Chondrocyte (in vitro differentiated cells): ENCODE data around the gene CD247. TPM values are rescaled to one million over a fixed set of nuclear protein-coding genes. Genes with fewer than 3 reads are reported as not detected.
A peak's percentile ranks its signal among the peaks of the same experiment; 100 is the strongest.

Experiments
- DNase-seq: peaks from one replicate; pipeline ENCODE4 v3.0.0; 2021; ENCODE audit warnings: mixed read lengths, low spot score
- H3K27ac Mint-ChIP-seq: one replicate; pipeline ENCODE4 v1.8.0; 2021; ENCODE audit warnings: mild to moderate bottlenecking, moderate library complexity, mixed read lengths; ENCODE audit not compliant: unreplicated experiment
- H3K27me3 Mint-ChIP-seq: 2 replicates; pipeline ENCODE4 v1.8.0; 2021; ENCODE audit warnings: low read depth, mixed read lengths
- H3K36me3 Mint-ChIP-seq: 2 replicates; pipeline ENCODE4 v1.8.0; 2021; ENCODE audit warnings: low read depth, mixed read lengths
- H3K4me1 Mint-ChIP-seq: 2 replicates; pipeline ENCODE4 v1.8.0; 2021; ENCODE audit warnings: low read depth, mild to moderate bottlenecking, mixed read lengths
- H3K4me3 Mint-ChIP-seq: one replicate; pipeline ENCODE4 v1.8.0; 2021; ENCODE audit warnings: mild to moderate bottlenecking, moderate library complexity, mixed read lengths; ENCODE audit not compliant: unreplicated experiment
- H3K9me3 Mint-ChIP-seq: 2 replicates; pipeline ENCODE4 v1.8.0; 2021; ENCODE audit warnings: low read depth, mixed read lengths
- CTCF ChIP-seq: fragments of 200-600 bp; sonication (generic); IDR thresholded peaks from 2 replicates; pipeline ENCODE4 v1.5.0; 2021; ENCODE audit warnings: antibody characterized with exemption, mild to moderate bottlenecking, moderate library complexity
- total RNA-seq: library from RNA; stranded (reverse); gene quantifications from 3 replicates; pipeline ENCODE4 v1.2.1, GENCODE V29; 2021

The CD247 gene
- total RNA-seq, 1 donor from 2014 or later = not detected

- Mint-ChIP-seq H3K9me3 (no peaks in the 10 kb centered on the region), H3K27me3 (no peaks in the 10 kb centered on the region), H3K27ac (no peak overlapping the region), H3K36me3 (peaks cover 5% of the 10 kb centered on the region), H3K4me1 (peaks cover 13% of the 10 kb centered on the region), H3K4me3 (no peak overlapping the region)
- DNase-seq = no peak
- TF ChIP-seq CTCF = no peak
Observed at GRCh38 chr1:167541610-167542009, 23.3 kb upstream of the CD247 start.

GRCh38 chr1:167541003-167541402, 22.7 kb upstream of the CD247 start:
- peaks cover 13% of the 10 kb centered on the region for H3K4me1 Mint-ChIP-seq
- H3K27ac Mint-ChIP-seq = peak overlapping the region; percentile 72
- no peaks in the 10 kb centered on the region for H3K9me3 Mint-ChIP-seq
- H3K27me3 Mint-ChIP-seq = peaks cover 2% of the 10 kb centered on the region
- peaks cover 3% of the 10 kb centered on the region for H3K36me3 Mint-ChIP-seq
- no peak for TF ChIP-seq CTCF
- DNase-seq = no peak
- no peak overlapping the region for H3K4me3 Mint-ChIP-seq

GRCh38 chr1:167538657-167539056, 20.3 kb upstream of the CD247 start:
- Mint-ChIP-seq H3K4me1 (peaks cover 13% of the 10 kb centered on the region), H3K4me3 (no peak overlapping the region), H3K27me3 (peaks cover 2% of the 10 kb centered on the region), H3K36me3 (no peaks in the 10 kb centered on the region), H3K9me3 (no peaks in the 10 kb centered on the region), H3K27ac (no peak overlapping the region)
- no peak for DNase-seq
- TF ChIP-seq CTCF = peak; percentile 17

GRCh38 chr1:167533851-167534300, 15.5 kb upstream of the CD247 start:
- no peak overlapping the region for H3K4me3 Mint-ChIP-seq
- no peaks in the 10 kb centered on the region for H3K36me3 Mint-ChIP-seq
- H3K4me1 Mint-ChIP-seq = no peaks in the 10 kb centered on the region
- no peaks in the 10 kb centered on the region for H3K9me3 Mint-ChIP-seq
- no peak for DNase-seq
- peak; percentile 94 for TF ChIP-seq CTCF
- peaks cover 5% of the 10 kb centered on the region for H3K27me3 Mint-ChIP-seq
- H3K27ac Mint-ChIP-seq = no peak overlapping the region

- H3K27ac Mint-ChIP-seq = no peak overlapping the region
- no peak overlapping the region for H3K4me3 Mint-ChIP-seq
- no peak for TF ChIP-seq CTCF
- no peak for DNase-seq
- no peaks in the 10 kb centered on the region for H3K4me1 Mint-ChIP-seq
- no peaks in the 10 kb centered on the region for H3K36me3 Mint-ChIP-seq
- H3K27me3 Mint-ChIP-seq = peaks cover 5% of the 10 kb centered on the region
- no peaks in the 10 kb centered on the region for H3K9me3 Mint-ChIP-seq
Observed at GRCh38 chr1:167532964-167533824, 14.9 kb upstream of the CD247 start.
